ENCODE data around the gene SLC25A42.

Gene SLC25A42

GRCh38 chr19:19062454-19063182 is 1.2 kb upstream of the SLC25A42 start:
- no peak for TF ChIP-seq CTCF (IDR thresholded peaks at IDR 0.05; ENCODE audit: low read depth, low read length)
- H3K4me3 ChIP-seq (ENCODE audit: low read depth, low read length): peak overlapping the region; percentile 55; the same call in 1 of the 2 replicates

- peak overlapping the region; percentile 76 for H3K4me3 ChIP-seq (ENCODE audit: low read depth, low read length)
- 0 out of 2 replicates have a peak, but pooled peaks have one; percentile 9 for TF ChIP-seq CTCF (IDR thresholded peaks at IDR 0.05; ENCODE audit: low read depth, low read length)
Observed at GRCh38 chr19:19064098-19064722, 416 bp downstream of the SLC25A42 start.

GRCh38 chr19:19064811-19065745 is 1.3 kb downstream of the SLC25A42 start:
- no peak for TF ChIP-seq CTCF (IDR thresholded peaks at IDR 0.05; ENCODE audit: low read depth, low read length)
- peak overlapping the region; percentile 76 for H3K4me3 ChIP-seq (ENCODE audit: low read depth, low read length)

GRCh38 chr19:19067276-19068072 is 3.7 kb downstream of the SLC25A42 start:
- H3K4me3 ChIP-seq (ENCODE audit: low read depth, low read length): no peak overlapping the region
- no peak for TF ChIP-seq CTCF (IDR thresholded peaks at IDR 0.05; ENCODE audit: low read depth, low read length)

GRCh38 chr19:19068659-19069654 is 5.2 kb downstream of the SLC25A42 start:
- no peak overlapping the region for H3K4me3 ChIP-seq (ENCODE audit: low read depth, low read length)
- TF ChIP-seq CTCF (IDR thresholded peaks at IDR 0.05; ENCODE audit: low read depth, low read length): no peak

GRCh38 chr19:19071897-19072296 is 8.1 kb downstream of the SLC25A42 start:
- H3K4me3 ChIP-seq (ENCODE audit: low read depth, low read length): no peak overlapping the region
- no peak for TF ChIP-seq CTCF (IDR thresholded peaks at IDR 0.05; ENCODE audit: low read depth, low read length)

Measured in WI38 (cell line).